ENCODE data around the gene HNRNPR.
"Not testable (repeated sequence)": the region's sequence is repeated elsewhere in the genome, so short reads cannot be mapped to it uniquely, and the experiment has no call there.

The HNRNPR gene

DNA sequence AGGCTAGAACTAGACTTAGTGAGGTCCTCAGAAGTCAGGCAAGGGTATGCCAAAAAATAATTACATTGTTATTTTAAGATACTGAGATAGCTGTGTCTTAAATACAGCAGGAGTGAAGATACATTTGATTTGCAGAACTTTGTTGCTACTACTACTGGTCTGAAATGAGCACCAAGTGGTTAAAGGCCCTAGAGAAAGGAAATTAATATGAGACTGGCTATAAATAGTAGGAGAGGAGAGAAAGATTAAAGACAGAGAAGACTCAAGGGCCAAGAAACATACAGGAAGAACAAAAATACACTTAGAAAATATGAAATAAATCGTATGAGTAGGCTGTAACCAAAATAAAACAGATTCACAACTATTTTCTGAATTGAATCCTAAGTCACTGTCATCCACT is 21.3 kb downstream of the HNRNPR start:
- no peak for DNase-seq

DNA sequence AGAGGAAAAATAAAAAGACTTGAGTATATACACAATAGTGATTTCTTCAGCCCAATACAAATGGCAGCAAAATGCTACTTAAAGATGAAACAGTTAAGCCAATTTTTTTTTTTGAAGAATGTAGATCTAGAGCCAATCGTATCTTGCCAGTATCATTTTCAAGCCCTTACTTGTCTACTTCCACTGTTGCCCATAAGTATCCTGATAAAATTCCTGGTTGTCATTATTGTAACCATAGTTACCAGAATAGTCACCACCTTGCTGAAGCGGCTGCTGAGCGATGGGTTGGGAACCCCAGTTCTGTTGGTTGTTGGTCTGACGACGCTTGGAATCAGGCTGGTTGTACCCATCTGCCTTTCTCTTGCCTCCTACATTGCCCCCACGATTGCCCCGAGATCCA is 33.8 kb downstream of the HNRNPR start:
- DNase-seq = not testable (repeated sequence)

DNA sequence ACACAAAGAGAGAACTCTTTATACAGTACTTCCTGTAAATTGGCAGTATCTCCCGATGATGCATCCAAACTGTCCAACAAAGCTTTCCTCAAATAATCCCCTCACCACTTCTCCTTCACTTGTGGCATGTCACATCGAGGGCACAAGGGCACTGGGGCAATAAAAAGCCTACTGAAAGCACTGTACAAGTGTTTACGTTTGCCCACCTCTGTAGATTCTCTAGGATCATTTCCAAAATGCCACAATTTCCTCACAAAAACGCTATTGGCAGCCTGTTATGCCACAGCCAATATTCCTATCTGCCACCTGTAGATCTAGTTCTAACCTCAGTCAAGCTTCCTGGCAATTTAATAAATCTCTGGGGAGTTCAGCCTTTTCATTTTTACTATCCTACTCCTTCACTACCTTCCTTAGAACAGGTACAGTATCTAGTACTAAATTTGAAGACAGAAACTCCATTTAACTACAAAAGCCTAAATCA is 39.9 kb downstream of the HNRNPR start:
- DNase-seq = no peak

DNA sequence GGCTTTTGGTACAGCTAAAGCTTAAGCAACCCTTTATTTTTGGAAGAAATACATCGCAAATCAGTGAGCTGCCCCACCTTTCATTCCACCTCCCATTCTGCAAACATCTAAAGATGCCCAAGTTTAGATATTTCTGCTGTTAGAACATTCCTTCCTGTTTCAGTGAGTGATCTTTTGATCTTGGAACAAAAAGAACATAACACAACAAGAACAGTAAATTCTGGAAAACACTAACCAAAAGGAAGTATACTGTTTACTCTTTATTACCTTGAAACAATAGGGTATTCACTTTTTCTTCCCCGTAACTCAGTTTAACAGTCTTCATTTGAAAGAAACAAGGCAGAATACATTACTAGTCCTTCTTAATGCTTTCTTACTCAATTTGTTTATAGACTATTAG is 40.6 kb downstream of the HNRNPR start:
- no peak for DNase-seq

DNA sequence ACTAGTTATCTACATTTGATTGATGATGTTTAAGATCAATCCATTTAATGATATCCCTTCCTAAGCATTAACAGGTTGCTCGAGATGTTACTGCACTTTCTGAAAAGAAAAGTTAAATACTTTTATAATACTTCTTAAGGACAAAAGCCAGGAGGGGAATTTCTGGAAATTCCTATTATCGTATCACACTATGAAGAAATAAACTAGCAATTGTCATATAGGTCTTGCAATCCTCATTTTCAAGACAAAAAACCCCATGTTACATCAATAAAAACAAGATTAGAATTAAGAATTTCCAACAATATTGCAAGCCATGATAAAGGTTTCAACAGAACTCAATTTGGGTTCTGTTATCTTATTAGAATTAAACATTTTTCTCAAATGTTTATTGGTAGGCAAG is 47.2 kb downstream of the HNRNPR start:
- DNase-seq = no peak

DNA sequence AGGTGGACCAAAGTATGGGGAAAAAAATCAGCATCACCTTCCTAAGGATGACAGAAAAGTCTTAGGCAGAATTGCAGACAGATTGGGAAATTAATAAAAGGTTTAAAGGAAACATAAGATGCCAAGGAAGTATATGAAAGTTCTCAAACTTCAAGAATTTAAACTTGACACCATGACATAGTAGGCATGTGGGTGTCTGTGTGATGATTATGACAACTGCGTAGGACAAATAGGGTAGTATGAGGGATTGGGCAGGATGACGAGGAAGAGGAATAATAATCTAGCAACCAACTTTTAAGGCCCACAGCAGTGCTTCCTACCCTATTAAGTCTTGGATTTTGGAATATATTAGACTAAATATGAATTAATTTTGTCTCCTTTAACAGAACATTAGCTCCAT is 52.4 kb downstream of the HNRNPR start:
- DNase-seq = no peak

DNA sequence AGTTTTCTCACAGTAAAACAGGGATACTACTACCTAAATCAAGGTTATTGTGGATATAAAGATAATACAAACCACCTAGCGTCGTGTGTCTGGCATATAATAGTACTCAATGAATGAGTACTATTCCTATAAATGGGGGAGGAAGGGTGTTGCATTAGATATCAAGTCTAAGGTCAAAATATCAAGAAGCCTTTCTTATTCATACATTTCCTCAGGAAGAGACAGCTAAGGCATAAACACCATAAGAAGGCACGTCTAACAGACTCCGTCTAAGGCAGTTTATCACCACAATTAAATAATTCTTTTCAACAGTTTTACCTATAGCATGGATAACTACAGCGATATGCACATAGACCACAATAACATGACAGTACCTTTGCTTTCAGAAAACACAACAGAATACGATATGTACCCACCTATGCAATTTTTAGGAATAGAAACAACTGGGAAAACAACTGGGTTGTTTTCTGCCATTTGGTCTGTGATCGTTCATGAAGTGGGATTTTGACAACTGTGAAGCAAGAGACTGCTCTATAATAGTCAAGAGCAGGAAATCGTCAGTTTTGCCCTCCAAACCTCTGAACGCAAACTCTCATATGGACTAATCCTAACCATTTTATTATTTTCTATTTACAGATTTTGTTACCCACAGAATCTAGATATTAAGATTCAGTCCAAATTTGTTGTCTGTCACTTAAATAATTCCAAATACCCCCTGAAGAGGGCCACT is 53.1 kb downstream of the HNRNPR start:
- no peak for DNase-seq

DNA sequence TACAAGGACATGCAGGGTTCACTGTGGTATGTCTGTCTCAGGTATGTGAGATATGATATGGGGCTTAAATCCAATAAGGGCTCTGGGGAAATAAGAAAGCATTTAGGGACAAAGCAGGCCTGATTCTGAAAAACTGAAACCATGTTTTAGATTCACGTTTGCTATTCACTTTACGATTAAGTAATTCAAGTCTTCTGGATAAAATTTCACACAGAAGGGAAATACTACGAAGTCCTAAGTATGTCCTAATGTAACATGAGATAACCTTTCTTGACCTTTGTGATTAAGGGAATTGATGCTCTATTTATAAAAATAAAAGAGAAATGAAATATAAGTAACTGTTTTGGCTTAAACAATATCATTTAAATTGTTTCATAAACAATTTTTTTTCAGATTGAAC is 55.4 kb downstream of the HNRNPR start:
- DNase-seq = no peak

DNA sequence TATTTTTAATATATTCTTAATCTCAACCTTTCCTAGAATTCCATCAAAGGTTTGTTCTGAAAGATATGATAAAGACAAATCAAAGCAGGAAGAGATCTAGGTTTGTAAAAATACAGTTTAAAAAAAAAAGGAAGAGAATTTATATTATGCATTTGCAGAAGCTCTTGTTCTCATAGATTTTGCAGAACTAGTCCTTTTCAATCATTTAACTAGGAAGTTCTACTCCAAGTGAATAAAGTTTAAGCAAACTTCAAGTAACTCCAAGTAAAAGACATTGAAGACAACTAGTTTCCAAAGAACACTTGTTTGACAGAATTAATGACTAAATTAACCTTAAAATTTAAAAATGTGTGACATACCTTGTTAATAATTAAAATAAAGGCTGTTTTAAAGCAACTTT is 55.9 kb downstream of the HNRNPR start:
- DNase-seq = no peak

DNA sequence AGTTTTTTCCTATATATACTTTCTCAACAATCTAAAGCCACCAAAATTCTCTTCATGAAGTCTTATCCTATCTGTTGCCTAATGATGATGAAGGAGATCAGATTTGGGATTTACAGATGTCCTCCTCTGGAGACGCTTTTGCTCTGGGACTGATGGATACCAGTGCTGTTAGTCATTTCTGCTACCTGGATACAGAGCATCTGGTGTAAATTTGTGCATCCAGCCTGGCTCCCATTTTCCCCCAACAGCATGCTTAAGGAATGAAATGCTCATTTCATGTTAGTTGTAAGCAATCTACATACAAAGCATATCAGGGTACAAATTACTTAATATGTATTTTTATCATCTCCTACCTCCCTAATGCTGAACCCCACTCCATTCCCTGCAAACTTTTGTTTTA is 57.7 kb downstream of the HNRNPR start:
- peak; percentile 35 for DNase-seq

DNA sequence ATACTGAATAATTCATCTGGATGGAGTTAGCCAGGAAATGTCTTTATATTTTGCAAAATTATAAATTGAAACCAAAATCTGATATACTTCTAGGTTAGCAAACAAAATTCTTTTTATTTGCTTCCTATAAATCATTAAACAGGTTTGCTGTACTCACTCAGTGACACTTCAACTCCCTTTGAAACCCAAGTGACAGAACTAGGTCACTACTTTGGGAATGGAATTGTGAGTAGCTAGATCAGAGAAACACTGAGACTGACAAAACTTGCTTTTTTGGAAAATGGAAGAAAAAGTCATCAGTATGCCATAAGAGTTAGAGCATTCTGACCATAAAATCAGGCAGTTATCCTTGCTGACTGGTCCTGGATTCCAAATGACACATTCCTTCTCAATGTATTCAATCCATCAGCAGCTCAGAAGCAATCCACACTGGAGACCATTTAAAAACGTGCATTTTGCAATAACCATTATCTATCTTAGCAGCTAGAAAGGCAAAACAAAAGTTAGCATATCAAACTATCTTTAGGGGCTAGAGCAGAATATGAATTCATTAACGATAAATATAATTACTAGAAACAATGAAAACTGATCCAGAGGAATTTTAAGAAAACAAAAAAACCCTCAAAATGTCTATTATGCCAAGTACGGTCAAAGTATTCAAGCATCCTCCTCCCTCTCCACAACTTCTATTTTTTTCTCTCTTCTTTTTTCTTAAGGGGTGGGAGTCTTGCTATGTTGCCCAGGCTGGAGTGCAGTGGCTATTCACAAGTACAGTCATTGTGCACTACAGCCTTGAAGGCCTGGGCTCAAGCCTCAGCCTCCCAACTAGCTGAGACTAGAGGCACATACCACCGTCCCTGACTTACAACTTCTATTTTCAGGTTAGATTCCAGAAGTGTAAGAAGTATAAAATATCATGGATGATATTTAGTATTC is 60.1 kb downstream of the HNRNPR start:
- DNase-seq = peak; percentile 84

DNA sequence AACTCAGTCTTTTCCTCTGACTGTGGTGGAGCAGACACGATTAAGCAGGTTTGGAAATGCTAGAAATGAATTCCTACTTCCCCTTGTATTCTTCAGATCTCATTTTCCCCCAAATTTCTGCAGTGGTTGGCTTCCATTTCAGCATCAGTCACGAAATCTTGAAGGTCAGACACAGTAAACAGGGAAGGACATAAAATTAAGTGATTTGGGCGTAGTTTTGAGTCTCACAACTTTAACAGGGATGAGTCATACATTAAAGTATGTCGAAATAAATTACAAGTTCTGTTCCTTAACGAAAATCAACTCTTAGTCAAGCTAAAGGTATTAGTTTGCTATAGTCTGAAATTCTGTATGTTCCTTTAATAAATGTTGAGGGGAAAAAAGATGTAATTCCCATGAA is 61.1 kb downstream of the HNRNPR start:
- peak; percentile 85 for DNase-seq

DNA sequence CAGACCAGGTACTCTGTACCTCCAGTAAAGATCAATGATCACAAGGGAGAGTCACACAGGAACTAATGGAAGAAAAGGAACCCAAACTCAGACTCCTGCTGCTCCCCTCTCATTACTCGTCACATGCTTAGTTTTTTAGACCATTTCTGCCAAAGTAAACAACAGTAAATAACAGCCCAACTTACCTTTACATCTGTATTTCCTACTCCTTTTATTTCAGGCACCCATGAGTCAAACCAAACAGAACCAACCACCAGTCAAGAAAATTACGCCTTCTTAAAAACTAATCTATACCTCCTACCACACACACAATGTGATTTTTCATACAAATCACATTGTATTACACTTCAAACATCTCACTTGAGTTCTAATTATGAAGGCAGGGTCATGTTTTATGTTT is 65.4 kb downstream of the HNRNPR start:
- no peak for DNase-seq

DNA sequence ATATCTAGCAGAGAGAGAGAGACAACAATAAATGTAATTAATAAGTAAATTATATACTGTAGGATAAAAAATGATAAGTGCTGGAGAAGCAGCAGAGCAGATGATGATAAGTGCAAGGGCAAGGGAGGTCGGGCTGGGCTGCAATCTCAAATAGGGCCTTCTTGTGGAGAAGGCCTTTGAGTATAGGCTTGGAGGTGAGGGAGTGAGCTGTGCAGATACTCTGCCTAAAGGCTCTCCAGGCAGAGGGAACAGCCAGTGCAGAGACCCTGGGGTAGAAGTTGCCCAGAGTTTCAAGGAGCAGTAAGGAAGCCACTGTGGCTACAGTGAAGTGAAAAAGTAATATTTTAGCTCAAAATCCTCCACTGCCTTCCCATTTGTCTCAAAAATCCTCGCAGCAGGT is 67.6 kb downstream of the HNRNPR start:
- DNase-seq = no peak

DNA sequence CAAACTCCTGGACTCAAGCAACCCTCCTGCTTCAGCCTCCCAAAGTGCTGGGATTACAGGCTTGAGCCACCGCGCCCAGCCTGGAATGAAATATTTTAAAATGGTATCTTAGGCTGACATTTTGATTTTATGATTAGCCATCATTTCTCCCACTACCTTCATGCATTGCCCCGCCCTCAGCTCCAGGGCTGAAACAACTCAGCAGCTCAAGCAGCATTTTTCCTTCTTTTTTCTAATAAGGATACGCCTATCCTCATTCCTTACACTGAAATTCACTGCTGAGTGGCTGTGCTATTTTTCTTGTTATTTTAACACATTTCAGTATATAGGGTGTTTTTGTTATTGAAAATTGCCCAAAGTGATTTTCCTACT is 70.0 kb downstream of the HNRNPR start:
- no peak for DNase-seq

DNA sequence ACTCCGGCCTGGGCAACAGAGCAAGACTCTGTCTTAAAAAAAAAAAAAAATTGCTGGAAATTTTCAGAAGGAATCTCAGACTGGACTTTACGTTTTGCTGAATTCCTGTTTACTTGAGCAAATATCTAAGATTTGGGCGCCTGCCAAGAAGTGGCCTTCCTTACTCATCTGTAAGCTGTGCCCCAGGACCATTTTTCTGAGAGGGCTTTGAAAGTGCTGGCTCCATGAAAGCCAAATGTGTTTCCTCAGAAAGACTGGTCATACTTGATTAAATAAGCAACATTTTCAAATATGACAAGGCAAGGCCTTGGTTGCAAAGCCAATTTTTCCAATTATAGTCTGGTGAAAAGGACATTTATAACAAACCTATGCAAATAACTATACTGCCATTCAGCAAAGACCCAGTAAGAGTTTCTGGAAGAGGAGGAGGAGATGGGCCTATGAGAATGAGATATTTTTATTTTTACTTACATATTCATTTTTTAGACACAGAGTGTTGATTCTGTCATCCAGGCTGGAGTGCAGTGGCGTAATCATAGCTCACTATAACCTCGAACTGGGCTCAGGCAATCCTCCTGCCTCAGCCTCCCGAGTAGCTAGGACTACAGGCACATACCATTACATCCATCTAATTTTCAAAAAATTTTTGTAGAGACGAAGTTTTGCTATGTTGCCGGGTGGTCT is 70.5 kb downstream of the HNRNPR start:
- peak; percentile 90 for DNase-seq

DNA sequence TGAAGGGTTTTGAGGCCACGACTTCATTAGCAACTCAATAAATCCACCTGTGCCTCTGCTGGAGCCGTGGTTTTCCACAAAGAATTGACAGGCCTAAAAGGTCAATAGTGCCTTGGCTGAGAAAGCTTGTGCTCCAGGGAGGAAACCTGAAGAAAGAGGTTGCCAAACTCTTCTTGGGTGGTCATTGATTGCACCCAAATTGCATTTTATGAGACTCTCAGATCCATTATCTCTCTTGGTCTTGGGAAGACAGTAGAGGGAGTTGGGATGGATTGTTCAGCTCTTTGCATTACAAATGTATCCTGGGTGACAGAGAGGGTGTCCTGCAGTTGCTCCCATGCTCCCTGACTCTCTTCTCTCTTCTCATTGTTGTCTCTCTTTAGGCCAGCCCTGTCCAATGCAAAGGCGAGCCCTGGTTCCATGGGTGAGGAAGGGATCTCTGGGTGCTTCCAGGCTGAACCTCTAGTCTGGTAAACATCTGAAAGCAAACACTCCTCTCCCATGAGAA is 80.7 kb downstream of the HNRNPR start:
- DNase-seq = no peak

DNA sequence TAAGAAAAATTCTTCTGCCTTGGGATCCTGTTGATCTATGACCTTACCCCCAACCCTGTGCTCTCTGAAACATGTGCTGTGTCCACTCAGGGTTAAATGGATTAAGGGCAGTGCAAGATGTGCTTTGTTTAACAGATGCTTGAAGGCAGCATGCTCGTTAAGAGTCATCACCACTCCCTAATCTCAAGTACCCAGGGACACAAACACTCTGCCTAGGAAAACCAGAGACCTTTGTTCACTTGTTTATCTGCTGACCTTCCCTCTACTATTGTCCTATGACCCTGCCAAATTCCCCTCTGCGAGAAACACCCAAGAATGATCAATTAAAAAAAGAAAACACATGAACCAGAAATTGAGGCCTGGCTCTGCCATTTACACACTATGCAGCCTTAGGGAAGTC is 86.0 kb downstream of the HNRNPR start:
- DNase-seq = not testable (repeated sequence)

DNA sequence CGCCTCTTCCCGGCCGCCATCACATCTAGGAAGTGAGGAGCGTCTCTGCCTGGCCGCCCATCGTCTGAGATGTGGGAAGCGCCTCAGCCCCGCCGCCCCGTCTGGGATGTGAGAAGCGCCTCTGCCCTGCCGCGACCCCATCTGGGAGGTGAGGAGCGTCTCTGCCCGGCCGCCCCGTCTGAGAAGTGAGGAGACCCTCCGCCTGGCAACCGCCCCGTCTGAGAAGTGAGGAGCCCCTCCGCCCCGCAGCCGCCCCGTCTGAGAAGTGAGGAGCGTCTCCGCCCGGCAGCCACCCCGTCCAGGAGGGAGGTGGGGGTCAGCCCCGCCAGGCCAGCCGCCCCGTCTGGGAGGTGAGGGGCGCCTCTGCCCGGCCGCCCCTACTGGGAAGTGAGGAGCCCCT is 86.7 kb downstream of the HNRNPR start:
- not testable (repeated sequence) for DNase-seq
